Osteocyte (in vitro differentiated cells): ENCODE data around the gene WNT10A. TPM values are rescaled to one million over a fixed set of nuclear protein-coding genes. Genes with fewer than 3 reads are reported as not detected.
A peak's percentile ranks its signal among the peaks of the same experiment; 100 is the strongest.

Experiments
- DNase-seq: peaks from one replicate; pipeline ENCODE4 v3.0.0; 2021; ENCODE audit warnings: mixed read lengths; ENCODE audit not compliant: unreplicated experiment; ENCODE audit errors: extremely low spot score
- H3K27ac Mint-ChIP-seq: one replicate; pipeline ENCODE4 v1.8.0; 2021; ENCODE audit warnings: mild to moderate bottlenecking, mixed read lengths; ENCODE audit not compliant: unreplicated experiment
- H3K27me3 Mint-ChIP-seq: one replicate; pipeline ENCODE4 v1.8.0; 2021; ENCODE audit warnings: mixed read lengths; ENCODE audit not compliant: unreplicated experiment
- H3K36me3 Mint-ChIP-seq: one replicate; pipeline ENCODE4 v1.8.0; 2021; ENCODE audit warnings: mixed read lengths; ENCODE audit not compliant: unreplicated experiment
- H3K4me1 Mint-ChIP-seq: one replicate; pipeline ENCODE4 v1.8.0; 2021; ENCODE audit warnings: mixed read lengths; ENCODE audit not compliant: unreplicated experiment
- H3K4me3 Mint-ChIP-seq: one replicate; pipeline ENCODE4 v1.8.0; 2021; ENCODE audit warnings: mild to moderate bottlenecking, moderate library complexity, mixed read lengths; ENCODE audit not compliant: unreplicated experiment
- H3K9me3 Mint-ChIP-seq: one replicate; pipeline ENCODE4 v1.8.0; 2021; ENCODE audit warnings: mixed read lengths; ENCODE audit not compliant: unreplicated experiment
- CTCF ChIP-seq: fragments of 200-600 bp; sonication (generic); IDR thresholded peaks from 2 replicates; pipeline ENCODE4 v1.5.0; 2021; ENCODE audit warnings: antibody characterized with exemption, mild to moderate bottlenecking, moderate library complexity
- total RNA-seq: library from RNA; stranded (reverse); gene quantifications from 2 replicates; pipeline ENCODE4 v1.2.1, GENCODE V29; 2021

WNT10A gene
- total RNA-seq, 1 donor from 2014 or later = not detected

GRCh38 chr2:218857371-218858137, 23.1 kb upstream of the WNT10A start:
- peaks cover 44% of the 10 kb centered on the region for H3K4me1 Mint-ChIP-seq
- no peak for DNase-seq
- no peaks in the 10 kb centered on the region for H3K36me3 Mint-ChIP-seq
- H3K9me3 Mint-ChIP-seq = no peaks in the 10 kb centered on the region
- H3K4me3 Mint-ChIP-seq = no peak overlapping the region
- TF ChIP-seq CTCF = no peak
- peaks cover 68% of the 10 kb centered on the region for H3K27me3 Mint-ChIP-seq
- H3K27ac Mint-ChIP-seq = no peak overlapping the region

DNA sequence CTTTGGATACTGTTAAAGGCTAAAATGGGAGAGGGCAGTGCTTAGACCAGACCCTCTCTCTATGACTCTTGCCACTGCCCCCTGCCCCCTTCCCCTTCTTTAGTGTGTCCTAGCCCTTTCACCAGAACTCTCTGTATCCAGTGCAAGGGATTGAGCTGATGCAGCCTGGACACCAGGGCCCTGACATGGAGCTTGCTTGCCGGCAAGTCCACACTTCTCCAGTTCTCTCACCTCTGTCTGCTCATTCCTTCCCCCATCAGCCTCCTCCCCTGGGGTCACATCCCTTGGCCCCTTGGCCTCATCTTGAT, 22.6 kb upstream of the WNT10A start:
- no peak for TF ChIP-seq CTCF
- H3K4me3 Mint-ChIP-seq = no peak overlapping the region
- H3K4me1 Mint-ChIP-seq = peaks cover 44% of the 10 kb centered on the region
- DNase-seq = no peak
- H3K36me3 Mint-ChIP-seq = no peaks in the 10 kb centered on the region
- peaks cover 68% of the 10 kb centered on the region for H3K27me3 Mint-ChIP-seq
- H3K9me3 Mint-ChIP-seq = no peaks in the 10 kb centered on the region
- H3K27ac Mint-ChIP-seq = no peak overlapping the region

- peak overlapping the region; percentile 67 for H3K4me3 Mint-ChIP-seq
- TF ChIP-seq CTCF = no peak
- H3K4me1 Mint-ChIP-seq = peaks cover 39% of the 10 kb centered on the region
- no peak overlapping the region for H3K27ac Mint-ChIP-seq
- DNase-seq = no peak
- no peaks in the 10 kb centered on the region for H3K36me3 Mint-ChIP-seq
- peaks cover 68% of the 10 kb centered on the region for H3K27me3 Mint-ChIP-seq
- no peaks in the 10 kb centered on the region for H3K9me3 Mint-ChIP-seq
Observed at GRCh38 chr2:218858671-218859555, 21.7 kb upstream of the WNT10A start.

DNA sequence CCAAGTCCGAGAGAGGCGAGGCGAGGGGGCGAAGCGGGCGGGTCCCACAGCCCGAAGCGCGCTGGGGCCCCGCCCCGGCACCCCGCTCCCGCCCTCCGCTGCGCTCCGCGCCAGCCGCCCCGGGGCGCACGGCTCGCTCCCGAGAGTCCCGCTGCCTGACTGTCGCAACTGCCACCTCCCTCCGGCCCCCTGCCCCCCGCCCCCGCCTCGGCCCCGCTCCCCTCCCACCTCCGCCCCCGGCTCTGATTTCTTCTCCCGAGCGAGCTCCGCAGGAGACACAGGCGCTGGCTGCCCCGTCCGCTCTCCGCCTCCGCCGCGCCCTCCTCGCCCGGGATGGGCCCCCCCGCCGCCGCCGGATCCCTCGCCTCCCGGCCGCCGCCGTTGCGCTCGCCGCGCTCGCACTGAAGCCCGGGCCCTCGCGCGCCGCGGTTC, 21.1 kb upstream of the WNT10A start, which contains the start of gene WNT6:
TSS of gene WNT6 (plus strand) at position 250 of the 432 bp plus-strand sequence. CDS start 233 bp downstream, outside the sequence.
- no peak for TF ChIP-seq CTCF
- Mint-ChIP-seq H3K27ac (no peak within 1 kb of the TSS), H3K4me1 (peaks cover 39% of the 10 kb centered on the region), H3K27me3 (peaks cover 64% of the 10 kb centered on the region), H3K4me3 (peak within 1 kb of the TSS; percentile 70), H3K36me3 (no peaks in the 10 kb centered on the region), H3K9me3 (no peaks in the 10 kb centered on the region)
- no peak for DNase-seq
